Measurements from ENCODE around the gene ADGRV1.

DNA sequence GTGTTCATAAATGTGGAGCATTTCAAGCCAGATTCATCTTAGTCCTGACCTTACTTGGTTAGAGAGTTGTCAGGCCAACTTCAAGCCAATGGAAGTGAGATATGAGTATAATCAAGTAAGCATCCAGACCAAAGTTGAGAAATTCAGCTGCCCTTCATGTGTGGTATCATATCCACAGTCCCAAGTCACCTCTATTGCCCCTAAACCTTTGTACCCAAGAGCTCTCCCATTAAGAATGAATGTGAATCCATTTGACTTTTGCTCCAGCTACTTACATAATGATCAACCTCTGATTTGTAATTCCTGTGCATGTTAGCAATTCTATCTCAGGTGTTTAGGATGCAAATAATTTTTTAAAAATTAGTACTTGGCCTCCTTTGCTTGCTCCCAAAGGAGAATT lies 342.7 kb downstream of the ADGRV1 start:
- TF ChIP-seq, protein P1, sequence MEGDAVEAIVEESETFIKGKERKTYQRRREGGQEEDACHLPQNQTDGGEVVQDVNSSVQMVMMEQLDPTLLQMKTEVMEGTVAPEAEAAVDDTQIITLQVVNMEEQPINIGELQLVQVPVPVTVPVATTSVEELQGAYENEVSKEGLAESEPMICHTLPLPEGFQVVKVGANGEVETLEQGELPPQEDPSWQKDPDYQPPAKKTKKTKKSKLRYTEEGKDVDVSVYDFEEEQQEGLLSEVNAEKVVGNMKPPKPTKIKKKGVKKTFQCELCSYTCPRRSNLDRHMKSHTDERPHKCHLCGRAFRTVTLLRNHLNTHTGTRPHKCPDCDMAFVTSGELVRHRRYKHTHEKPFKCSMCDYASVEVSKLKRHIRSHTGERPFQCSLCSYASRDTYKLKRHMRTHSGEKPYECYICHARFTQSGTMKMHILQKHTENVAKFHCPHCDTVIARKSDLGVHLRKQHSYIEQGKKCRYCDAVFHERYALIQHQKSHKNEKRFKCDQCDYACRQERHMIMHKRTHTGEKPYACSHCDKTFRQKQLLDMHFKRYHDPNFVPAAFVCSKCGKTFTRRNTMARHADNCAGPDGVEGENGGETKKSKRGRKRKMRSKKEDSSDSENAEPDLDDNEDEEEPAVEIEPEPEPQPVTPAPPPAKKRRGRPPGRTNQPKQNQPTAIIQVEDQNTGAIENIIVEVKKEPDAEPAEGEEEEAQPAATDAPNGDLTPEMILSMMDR (conservative IDR thresholded peaks at IDR 0.05; ENCODE audit: low read length), result no peak
- TF ChIP-seq EZH2phosphoT487 (IDR thresholded peaks at IDR 0.05; ENCODE audit: borderline replicate concordance, low read depth, low read length), result no peak
